Lung microvascular endothelial cell (primary cell): ENCODE data around the gene FARP2. TPM values are rescaled to one million over a fixed set of nuclear protein-coding genes. Genes with fewer than 3 reads are reported as not detected.

ENCODE experiments used
- DNase-seq, 2 donors: peaks; one replicate each; pipeline versions ENCODE4 v3.0.0 to v3.0.0-alpha.2; 2010; ENCODE audit warnings: low read depth in 2 of 2
- total RNA-seq: library from RNA; depleted of rRNA; stranded (reverse); fragments of >200 nt; gene quantifications from 2 replicates; pipeline ENCODE4 v1.2.1, GENCODE V29; 2014

Gene FARP2
- total RNA-seq, 1 donor from 2014 or later = 35.7 TPM

DNA sequence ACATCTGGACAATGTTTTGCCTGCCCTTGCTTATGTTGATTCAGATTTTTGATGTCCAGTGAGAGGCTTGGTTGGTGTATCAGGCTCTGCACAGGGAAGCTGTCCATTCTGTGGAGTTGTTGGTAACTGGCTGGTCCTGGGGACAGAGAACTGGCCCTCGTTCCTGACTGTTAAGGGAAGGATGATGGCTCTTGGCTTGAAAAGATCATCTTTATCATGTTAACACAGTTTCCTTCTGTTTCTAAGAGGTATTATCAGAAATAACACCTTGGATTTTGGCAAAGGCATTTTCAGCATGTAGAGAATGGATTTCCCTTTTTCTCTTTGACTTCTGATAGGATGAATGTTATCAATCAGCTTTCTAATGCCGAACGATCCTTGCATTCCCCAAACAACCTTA lies 133.0 kb downstream of the FARP2 start:
- DNase-seq = no peak

DNA sequence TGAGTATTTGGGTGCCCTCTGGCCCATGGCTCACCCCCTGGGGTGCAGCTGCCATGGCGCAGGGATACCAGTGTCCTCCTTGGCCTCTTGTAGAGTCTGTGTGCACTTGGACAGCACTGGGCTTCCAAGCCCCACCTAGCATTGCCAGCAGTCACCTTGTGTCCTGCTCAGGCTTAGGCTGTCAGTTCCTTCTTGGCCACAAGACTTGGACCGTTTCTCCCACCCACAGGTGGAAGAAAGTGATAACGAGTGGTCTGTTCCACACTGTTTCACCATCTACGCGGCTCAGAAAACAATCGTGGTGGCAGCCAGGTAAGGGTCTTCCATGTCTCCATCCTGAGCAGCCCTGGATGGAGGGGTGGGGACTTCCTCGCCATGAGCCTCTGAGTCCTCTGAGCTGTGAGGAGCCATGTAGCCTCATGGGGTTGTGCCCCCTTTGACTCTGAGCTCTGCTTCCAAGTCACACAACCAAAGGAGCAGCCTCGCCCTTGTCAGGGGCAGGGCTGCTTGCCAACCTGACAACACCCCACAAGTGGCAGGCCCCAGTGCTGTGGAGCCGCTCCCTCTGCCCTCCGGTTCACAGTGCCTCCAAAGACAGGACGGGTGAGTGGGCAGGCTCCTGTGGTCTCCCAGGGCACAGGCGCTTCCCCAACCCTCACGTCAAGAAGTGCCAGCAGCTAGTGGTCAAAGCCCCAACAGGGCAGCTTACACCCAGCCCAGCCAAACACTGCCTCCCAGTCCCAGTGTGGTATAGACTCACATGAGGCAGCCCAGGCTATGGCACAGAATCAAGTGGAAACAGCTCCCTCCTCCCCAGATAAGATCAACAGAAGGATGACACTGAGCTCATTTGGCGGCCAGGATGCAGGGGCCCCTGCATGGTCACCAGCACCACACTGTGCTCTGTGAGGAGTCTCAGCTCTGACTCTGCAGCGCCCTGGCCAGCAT lies 133.9 kb downstream of the FARP2 start:
- no peak for DNase-seq

DNA sequence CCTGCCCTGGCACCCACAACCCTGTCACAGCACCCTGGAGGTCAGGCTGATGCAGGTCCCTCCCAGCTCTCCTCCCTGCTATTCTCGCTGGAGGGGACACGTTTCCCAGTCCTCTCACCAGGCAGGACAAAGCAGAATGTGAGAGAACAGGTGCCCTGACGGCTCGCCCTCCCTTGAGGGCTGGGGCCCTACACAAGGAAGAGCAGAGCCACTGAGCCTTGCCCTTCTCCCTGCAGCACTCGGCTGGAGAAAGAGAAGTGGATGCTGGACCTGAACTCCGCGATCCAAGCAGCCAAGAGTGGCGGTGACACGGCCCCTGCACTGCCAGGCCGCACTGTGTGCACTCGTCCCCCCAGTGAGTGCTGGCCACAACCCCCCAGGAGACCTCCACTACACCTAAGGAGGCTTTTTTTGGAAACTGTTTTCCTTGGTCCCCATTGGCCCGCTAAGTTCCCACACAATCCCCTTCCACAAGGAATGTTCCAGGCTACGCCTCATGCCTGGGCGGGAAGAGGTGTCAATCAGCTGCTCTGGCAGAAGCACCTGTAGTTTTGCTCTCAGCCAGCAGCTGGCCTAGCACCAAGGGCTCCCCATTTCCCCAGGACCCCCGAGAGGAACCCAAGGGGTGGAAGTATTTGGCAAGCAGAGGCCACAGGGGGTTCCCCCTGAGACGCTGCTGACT lies 134.9 kb downstream of the FARP2 start:
- DNase-seq = no peak

DNA sequence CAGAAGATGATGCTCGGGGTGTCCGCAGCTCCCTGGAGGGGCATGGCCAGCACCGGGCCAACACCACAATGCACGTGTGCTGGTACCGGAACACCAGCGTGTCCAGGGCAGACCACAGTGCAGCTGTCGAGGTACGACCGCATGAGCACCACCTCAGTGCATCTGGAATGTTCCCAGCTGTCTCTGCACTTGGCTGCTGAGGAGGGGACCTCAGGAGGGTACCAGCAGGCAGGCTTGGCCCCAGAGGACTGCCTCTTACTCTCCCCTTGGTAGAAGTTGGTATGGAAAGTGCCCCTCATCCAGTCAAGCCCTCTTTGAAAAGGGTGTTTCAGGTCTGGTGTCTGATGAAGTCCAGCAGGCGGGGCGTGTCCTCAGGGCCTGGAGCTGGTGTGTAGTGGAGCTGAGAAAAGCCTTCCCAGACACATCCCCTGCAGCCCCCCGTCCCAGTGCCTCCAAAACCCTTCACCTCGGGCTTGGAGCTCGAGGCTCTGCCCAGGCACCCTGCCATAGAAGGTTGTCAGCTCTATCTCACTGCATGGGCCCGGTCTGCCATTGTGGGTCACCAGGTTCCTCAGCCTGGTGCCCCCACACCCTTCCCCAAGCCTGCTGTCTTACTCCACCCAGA lies 135.6 kb downstream of the FARP2 start:
- DNase-seq = no peak

GRCh38 chr2:241492174-241492565 lies 136.1 kb downstream of the FARP2 start:
- no peak for DNase-seq

GRCh38 chr2:241493092-241493491 lies 137.0 kb downstream of the FARP2 start:
- DNase-seq = no peak

DNA sequence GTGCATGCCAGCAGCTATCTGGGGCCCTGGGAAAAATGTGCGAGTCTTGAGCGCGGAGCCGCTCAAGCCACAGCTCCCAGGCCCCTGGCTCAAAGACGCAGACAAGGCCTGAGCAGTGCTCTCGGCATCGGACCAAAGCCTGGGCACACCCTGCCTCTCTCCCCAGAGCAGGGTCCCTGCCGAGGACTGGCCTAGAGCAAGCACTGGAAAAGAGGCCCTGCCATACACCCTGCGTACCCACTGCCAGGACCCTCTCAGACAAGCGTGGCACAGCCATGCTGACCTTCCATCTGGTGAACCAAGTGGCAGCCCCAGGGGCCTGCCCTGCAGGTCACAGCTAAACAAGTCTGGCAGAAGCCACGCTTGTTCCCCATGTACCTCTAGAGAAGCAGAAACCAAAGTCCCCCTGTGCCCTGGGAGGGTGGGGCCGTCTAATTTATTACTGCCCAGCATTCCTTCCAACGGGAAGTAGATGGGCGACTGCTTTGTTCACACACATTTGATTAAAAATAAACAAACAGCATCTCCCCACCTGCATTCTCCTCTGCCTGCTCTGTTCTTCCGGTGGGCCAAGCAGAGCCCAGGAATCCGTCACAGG lies 138.3 kb downstream of the FARP2 start:
- no peak for DNase-seq

DNA sequence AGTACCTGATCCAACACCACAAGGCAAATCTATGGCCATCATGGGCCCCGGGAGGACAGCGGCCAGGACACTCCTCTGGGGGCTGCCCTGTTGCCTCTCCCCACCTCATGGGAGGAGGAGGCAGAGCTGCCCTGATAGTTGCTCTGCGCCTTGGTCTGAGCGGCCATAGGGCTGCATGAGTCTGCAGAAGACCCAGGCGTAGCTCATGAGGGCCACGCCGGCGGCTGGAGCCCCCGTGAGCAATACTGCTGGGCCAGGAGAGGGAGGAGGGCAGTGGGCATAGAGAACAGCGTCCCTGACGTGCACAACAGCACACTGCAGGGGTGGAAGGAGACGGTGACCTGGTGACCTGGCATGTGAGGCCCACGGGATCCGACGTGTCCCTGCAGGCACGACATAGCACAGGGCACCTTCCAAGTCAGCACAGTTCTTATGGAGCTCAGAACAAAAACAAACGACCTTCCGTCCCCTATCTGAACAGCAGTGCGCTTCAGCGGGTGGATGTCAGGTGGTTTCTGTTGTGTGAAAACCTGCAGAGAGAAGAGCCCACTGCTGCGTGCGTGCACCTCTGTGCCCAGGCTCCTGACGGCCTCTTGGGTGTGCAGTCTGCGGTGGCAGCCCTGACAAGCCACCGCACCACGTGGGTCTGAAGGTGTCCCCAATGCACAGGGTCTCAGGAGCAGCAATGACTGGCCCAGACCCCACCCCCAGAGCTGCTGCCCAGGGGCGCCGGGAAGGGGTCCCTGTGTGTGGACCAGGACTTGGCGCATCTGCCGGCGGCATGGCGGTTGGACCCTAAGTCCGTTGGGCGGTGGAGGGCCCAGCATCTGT lies 139.3 kb downstream of the FARP2 start:
- no peak for DNase-seq

- DNase-seq = no peak
Measured at GRCh38 chr2:241496003-241496707, 140.1 kb downstream of the FARP2 start.

DNA sequence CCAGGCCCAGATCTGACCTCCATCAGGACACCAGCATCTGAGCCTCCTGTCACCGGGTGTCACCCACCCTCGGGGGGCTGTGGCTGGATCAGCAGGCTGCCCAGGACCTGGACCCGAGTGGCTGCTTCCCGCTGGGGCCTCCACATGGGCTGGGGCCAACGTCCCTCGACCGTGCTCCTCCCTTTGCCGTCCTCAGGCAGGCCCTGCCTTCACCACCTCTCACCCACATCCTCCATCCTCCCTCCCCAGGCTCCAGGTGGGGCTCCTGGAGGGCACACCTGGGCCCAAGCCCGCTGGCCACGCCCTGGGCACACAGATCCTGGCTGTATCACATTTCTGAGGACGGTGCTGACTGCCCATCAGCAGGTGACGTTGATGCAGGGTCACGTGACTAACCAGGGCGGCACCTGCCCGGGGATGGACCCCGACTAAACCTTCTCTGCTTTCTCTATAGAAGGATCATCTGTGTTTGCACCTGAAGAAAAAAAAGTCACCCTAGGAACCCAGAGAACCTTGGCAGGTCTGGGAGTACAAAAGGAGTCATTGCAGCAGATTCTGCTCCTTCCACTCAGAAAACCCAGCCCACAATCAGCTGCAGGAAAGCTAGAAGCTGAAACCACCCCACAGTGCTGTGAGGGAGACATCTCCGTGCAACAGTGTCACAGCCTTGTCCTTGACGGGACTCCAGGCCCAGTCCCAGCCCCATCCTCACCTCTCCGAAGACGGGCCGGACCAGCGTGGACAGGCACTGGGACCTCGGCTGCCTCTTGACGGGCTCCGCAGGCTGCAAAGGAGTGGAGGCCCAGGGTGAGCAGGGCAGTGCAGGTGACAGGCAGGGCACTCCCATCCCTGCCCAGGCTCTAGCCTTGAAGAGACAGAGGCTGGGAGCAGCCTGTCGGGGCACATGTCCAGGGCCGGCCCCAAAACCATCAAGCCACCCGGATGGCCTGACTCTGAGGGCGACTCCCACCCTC lies 141.1 kb downstream of the FARP2 start:
- no peak for DNase-seq

DNA sequence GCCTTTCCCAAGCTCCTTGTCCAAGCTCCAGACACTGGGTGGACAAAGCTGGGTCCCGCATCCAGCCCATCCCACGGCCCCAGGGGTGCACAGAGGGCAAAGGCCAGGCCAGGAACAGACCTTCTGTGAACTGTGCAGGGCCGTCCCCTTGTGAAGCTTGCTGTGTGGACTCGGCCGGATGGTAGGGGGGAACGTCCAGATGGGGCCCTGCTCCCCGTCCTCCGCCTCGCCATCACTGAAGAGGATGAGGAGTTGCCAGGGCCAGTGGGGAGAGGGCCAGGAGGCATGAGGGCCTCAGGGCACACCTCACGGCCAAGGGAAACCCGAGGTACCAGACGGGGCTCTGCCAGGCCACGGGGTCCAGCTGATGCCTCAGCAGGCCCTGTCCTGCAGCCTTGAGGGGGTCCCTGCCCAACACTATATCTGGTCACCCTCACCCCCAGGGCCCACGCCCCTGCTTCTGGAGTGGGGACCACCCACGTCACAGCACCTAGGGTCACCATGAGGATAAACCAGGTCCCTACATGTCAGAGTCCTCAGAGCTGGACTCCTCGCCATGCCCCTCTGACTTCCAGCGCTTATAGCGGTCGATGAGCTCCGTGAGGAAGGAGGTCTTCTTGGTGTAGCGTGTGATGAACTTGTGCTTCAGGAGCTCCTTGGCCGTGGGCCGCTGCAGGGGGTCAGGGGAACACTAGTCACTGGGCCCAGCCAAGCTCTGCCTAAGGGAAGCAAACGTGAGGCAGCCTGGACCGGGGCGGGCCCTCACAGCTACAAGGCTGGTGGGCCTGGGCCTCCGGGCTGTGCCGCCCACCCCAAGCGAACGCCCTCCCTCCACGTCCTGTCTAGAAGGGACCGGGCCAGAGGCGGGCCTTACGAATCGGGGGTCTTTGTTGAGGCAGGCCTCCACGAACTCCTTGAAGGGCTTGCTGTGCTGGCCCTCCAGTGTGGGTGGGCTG lies 142.3 kb downstream of the FARP2 start:
- no peak for DNase-seq

GRCh38 chr2:241499146-241499965 lies 143.3 kb downstream of the FARP2 start:
- DNase-seq = no peak

GRCh38 chr2:241500016-241500415 lies 143.9 kb downstream of the FARP2 start:
- no peak for DNase-seq

DNA sequence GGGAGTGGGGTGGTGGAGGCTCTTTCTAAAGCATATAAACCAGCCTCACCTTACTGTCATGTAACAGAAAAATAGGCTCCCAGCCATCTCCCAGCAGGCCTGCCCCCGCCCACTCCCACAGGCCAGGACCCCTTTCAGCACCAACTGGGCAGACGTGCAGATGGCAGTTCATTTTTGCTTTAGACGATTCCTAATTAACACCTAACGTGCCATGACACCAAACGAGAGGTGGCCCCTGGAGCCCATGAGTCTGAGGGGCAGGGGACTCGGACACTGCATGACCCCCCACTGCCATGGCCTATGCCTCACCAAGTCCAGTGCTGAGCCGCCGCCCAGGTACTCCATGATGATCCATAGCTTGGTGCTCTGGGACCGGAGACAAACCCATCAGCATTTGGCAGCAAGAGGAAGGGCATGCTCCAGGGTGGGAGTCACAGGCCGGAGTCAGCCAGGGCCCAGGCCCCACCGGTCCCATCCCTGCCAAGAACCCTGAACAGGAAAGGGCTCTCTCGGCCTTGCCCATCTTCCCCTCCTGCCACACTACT lies 144.4 kb downstream of the FARP2 start:
- no peak for DNase-seq

GRCh38 chr2:241501099-241501541 lies 145.0 kb downstream of the FARP2 start:
- no peak for DNase-seq

GRCh38 chr2:241501551-241501950 lies 145.5 kb downstream of the FARP2 start:
- DNase-seq = no peak

DNA sequence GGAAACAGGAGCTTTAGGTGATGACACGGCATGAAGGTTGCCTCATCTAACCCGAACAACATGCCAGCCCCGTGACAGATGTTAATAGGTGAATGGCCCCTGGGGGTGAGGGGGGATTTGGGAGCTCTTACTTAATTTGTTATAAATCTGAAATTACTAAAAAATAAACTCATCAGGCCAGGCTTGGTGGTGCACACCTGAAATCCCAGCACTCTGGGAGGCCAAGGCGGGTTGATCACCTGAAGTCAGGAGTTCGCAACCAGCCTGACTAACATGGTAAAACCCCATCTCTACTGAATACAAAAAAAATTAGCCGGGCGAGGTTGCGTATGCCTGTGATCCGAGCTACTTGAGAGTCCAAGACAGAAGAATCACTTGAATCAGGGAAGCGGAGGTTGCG lies 146.2 kb downstream of the FARP2 start:
- DNase-seq = no peak
